Measurements from ENCODE around the gene SLC6A13.

DNA sequence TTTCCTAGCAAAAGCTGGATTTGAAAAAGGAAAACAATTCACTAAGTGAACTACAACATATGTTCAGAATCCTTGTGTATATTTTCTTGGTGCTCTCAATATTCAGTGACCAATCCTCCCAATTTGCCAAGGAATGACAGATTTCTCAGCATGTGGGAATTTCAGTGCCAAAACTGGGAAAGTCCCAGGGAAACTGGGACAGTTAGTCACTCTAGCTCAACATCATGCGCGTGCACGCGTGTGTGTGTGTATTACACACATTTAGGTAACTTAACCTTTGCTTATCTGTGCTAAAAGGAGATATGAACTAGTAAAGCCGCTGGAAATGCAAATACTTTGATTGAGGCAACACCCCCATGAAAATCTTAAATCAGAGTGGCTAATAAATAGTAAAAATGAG is 26.1 kb upstream of the SLC6A13 start:
- TF ChIP-seq, protein P1, sequence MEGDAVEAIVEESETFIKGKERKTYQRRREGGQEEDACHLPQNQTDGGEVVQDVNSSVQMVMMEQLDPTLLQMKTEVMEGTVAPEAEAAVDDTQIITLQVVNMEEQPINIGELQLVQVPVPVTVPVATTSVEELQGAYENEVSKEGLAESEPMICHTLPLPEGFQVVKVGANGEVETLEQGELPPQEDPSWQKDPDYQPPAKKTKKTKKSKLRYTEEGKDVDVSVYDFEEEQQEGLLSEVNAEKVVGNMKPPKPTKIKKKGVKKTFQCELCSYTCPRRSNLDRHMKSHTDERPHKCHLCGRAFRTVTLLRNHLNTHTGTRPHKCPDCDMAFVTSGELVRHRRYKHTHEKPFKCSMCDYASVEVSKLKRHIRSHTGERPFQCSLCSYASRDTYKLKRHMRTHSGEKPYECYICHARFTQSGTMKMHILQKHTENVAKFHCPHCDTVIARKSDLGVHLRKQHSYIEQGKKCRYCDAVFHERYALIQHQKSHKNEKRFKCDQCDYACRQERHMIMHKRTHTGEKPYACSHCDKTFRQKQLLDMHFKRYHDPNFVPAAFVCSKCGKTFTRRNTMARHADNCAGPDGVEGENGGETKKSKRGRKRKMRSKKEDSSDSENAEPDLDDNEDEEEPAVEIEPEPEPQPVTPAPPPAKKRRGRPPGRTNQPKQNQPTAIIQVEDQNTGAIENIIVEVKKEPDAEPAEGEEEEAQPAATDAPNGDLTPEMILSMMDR (IDR thresholded peaks at IDR 0.05 in 4 of 5, conservative IDR thresholded peaks at IDR 0.05 in 1 of 5) = no peak
- no peak for TF ChIP-seq POLR2A (IDR thresholded peaks at IDR 0.05)
